Ishikawa (cell line): ENCODE measurements around the gene SYNDIG1.

Experiments used
- CEBPB ChIP-seq: IDR thresholded peaks from 2 replicates; pipeline ENCODE4 v1.6.1; 2012
- CREB1 ChIP-seq: IDR thresholded peaks from 2 replicates; pipeline ENCODE4 v1.6.1; 2012; ENCODE audit warnings: low read depth
- EGR1 ChIP-seq: IDR thresholded peaks from 2 replicates; pipeline ENCODE4 v1.6.1; 2012
- EP300 ChIP-seq: IDR thresholded peaks from 2 replicates; pipeline ENCODE4 v1.6.1; 2012; ENCODE audit warnings: borderline replicate concordance
- FOXM1 ChIP-seq: IDR thresholded peaks from 2 replicates; pipeline ENCODE4 v1.6.1; 2012; ENCODE audit warnings: low read depth, borderline replicate concordance
- NFIC ChIP-seq: IDR thresholded peaks from 2 replicates; pipeline ENCODE4 v1.6.1; 2012
- RAD21 ChIP-seq: IDR thresholded peaks from 2 replicates; pipeline ENCODE4 v1.6.1; 2012; ENCODE audit warnings: low read depth
- TAF1 ChIP-seq: IDR thresholded peaks from 2 replicates; pipeline ENCODE4 v1.6.1; 2012; ENCODE audit warnings: low read depth, mild to moderate bottlenecking
- TCF12 ChIP-seq: IDR thresholded peaks from 2 replicates; pipeline ENCODE4 v1.6.1; 2012; ENCODE audit warnings: low read depth
- TEAD4 ChIP-seq: IDR thresholded peaks from 2 replicates; pipeline ENCODE4 v1.6.1; 2012
- YY1 ChIP-seq: IDR thresholded peaks from 2 replicates; pipeline ENCODE4 v1.6.1; 2012; ENCODE audit warnings: low read depth
- ZBTB7A ChIP-seq: IDR thresholded peaks from 2 replicates; pipeline ENCODE4 v1.6.1; 2012; ENCODE audit warnings: low read depth
- TF ChIP-seq, protein P1 (sequence below): IDR thresholded peaks from 2 replicates; pipeline ENCODE4 v1.6.1; 2012
- TF ChIP-seq, protein P2 (sequence below): IDR thresholded peaks from 2 replicates; pipeline ENCODE4 v1.6.1; 2012; ENCODE audit warnings: low read depth, mild to moderate bottlenecking
- TF ChIP-seq, protein P3 (sequence below): IDR thresholded peaks from 2 replicates; pipeline ENCODE4 v1.6.1; 2012

The SYNDIG1 gene

DNA sequence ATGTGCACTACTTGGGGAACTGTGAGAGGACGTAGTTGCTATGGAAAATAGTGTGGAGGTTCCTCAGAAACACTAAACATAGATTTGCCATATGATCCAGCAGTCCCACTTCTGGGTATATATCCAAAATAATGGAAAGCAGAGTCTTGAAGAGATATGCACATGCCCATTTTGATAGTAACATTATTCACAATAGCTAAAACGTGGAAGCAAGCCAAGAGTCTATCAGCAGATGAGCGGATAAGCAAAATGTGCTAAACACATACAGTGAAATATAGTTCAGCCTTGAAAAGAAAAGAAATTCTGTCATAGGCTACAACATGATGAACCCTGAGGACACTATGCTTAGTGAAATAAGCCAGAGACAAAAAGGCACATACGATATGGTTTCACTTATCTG is 11.1 kb downstream of the SYNDIG1 start:
- TF ChIP-seq, protein P1, sequence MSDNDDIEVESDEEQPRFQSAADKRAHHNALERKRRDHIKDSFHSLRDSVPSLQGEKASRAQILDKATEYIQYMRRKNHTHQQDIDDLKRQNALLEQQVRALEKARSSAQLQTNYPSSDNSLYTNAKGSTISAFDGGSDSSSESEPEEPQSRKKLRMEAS: no peak
- TF ChIP-seq CEBPB (no peak), EGR1 (no peak), FOXM1 (no peak), YY1 (no peak)
- TF ChIP-seq, protein P2, sequence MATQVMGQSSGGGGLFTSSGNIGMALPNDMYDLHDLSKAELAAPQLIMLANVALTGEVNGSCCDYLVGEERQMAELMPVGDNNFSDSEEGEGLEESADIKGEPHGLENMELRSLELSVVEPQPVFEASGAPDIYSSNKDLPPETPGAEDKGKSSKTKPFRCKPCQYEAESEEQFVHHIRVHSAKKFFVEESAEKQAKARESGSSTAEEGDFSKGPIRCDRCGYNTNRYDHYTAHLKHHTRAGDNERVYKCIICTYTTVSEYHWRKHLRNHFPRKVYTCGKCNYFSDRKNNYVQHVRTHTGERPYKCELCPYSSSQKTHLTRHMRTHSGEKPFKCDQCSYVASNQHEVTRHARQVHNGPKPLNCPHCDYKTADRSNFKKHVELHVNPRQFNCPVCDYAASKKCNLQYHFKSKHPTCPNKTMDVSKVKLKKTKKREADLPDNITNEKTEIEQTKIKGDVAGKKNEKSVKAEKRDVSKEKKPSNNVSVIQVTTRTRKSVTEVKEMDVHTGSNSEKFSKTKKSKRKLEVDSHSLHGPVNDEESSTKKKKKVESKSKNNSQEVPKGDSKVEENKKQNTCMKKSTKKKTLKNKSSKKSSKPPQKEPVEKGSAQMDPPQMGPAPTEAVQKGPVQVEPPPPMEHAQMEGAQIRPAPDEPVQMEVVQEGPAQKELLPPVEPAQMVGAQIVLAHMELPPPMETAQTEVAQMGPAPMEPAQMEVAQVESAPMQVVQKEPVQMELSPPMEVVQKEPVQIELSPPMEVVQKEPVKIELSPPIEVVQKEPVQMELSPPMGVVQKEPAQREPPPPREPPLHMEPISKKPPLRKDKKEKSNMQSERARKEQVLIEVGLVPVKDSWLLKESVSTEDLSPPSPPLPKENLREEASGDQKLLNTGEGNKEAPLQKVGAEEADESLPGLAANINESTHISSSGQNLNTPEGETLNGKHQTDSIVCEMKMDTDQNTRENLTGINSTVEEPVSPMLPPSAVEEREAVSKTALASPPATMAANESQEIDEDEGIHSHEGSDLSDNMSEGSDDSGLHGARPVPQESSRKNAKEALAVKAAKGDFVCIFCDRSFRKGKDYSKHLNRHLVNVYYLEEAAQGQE: no peak
- TF ChIP-seq, protein P3, sequence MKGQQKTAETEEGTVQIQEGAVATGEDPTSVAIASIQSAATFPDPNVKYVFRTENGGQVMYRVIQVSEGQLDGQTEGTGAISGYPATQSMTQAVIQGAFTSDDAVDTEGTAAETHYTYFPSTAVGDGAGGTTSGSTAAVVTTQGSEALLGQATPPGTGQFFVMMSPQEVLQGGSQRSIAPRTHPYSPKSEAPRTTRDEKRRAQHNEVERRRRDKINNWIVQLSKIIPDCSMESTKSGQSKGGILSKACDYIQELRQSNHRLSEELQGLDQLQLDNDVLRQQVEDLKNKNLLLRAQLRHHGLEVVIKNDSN: no peak

DNA sequence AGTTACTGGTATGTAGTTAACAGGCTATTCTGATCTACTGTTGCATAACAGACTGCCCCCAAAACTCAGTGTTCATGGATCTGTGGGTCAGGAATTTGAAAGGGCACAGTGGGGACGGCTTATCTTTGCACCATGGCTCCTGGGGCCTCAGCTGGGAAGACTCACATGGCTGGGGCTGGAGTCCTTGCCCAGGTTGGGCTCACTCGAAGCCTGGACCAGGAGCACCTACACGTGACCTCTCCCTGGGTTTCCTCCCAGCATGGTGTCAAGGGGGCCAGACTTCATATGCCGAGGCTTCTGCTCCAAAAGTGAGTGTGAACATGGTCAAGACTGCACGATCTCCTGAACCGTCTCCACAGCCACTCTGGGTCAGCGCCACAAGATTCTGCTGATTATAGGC is 11.7 kb downstream of the SYNDIG1 start:
- no peak for TF ChIP-seq YY1
- TF ChIP-seq, protein P2: no peak
- TF ChIP-seq NFIC: no peak
- TF ChIP-seq TCF12: no peak

DNA sequence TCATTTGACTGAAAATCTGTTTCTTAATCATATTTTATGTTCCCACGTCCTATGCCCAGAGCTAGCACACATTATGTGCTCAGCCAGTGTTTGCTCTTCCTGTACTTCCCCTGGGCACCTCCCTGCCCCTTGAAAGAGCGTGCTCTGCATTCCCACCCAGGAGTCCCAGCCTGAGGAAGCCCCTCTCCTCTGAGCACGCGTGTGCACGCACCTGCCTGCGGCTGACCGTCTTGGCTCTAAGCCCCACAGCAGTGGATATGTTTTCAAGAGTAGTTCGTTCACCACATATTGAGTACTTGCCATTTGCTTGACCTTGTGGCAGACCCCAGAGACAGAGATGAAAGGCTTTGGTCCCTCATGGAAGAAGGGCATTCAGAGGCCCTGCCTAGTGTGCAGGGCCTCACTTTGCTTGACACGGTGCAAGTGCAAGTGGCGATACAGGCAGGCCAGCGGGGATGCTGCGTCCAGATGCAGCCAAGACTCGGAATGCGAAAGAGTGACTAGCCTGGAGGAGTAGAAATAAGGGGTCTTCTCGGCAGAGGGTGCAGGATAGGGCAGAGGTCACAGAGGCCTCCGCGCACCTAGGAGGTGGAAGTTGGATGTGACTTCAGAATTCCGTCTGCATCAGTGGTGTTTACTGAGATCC is 14.1 kb downstream of the SYNDIG1 start:
- TF ChIP-seq CREB1 (no peak), EGR1 (no peak)

DNA sequence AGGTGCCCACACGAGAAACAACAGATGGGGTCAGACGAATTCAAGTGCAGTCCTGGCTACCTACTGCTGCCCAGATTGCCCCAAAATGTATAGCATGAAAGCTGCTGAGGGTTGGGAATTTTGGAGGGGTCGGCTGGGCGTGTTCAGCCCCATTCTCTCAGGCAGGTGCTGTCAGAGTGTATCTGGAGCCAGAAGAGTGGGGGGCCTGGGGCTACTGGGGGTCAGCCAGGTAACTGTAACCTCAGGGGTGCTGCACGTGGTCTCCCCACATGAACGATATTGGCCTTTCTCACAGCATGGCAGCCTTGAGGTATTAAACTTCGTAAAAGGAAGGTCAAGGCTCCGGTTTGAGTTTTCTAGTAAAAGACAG is 14.6 kb downstream of the SYNDIG1 start:
- TF ChIP-seq EGR1 (no peak), TCF12 (no peak), RAD21 (no peak), YY1 (no peak), ZBTB7A (no peak), TEAD4 (no peak), TAF1 (no peak), CEBPB (no peak), EP300 (no peak), CREB1 (no peak), FOXM1 (no peak), NFIC (no peak)
- TF ChIP-seq, protein P2: no peak
- TF ChIP-seq, protein P3: no peak
- TF ChIP-seq, protein P1: no peak

DNA sequence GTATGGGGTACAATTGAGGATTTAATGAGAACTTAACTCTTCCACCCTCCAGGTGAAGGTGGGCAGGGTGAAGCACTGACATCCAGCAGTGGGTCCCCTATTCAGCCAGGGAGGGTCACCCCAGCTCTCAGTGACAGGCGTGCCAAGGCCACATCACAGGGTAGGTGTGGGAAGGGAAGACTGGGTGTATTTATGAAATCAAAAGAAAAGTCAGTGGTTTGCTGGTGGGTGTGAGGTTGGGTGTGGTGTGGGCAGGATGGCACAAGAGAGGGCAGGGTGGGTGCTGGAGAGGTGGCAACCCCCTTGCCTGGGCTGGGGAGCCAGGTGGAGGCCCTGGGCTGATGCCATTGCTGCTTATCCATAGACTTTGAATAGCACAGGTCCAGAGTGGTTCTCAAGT is 16.6 kb downstream of the SYNDIG1 start:
- TF ChIP-seq, protein P2: no peak
- TF ChIP-seq NFIC (no peak), EP300 (no peak), RAD21 (no peak), TCF12 (no peak), YY1 (no peak), FOXM1 (no peak), CEBPB (no peak)
